ENCODE measurements around the gene PHLDA2.

PHLDA2 gene

DNA sequence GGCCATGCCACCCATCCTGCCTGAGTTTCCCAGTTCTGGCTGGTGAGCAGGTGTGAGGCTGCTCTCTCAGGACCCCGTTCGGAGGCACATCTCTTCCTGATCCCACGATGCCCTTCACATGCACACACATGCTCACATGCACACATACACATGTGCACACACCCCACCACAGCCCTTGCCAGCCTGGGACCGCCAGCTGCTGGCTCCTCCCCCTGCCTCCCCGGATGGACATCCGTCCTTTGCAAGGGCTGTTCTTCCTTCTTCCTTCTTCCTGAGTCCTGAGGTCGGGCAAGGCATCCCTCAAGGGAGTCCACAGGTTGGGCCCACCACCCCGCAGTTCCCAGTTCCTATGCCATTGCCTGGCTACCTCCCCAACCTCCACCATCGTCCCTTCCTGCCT, 33.2 kb downstream of the PHLDA2 start:
- no peak for DNase-seq

DNA sequence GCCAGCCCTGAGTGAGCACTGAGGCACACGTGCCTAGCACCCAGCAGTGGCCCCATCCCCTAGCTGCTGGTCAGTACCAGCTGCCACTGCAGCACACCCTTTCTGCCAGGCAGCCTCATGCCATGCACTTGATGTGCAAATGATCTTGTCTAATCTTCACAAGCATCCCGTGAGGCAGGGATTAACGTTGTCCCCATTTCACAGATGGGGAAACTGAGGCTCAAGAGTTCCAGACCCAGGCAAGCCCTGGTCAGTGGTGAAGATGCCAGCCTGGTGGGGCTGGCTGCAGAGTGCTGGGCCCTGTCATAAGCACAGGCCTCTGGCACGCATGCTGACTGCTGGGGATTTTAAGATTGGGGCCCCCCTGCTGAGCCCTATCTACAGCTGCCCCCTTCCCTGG, 35.3 kb downstream of the PHLDA2 start:
- DNase-seq: no peak

- DNase-seq: no peak
Measured at GRCh38 chr11:2892967-2893528, 36.2 kb downstream of the PHLDA2 start.

DNA sequence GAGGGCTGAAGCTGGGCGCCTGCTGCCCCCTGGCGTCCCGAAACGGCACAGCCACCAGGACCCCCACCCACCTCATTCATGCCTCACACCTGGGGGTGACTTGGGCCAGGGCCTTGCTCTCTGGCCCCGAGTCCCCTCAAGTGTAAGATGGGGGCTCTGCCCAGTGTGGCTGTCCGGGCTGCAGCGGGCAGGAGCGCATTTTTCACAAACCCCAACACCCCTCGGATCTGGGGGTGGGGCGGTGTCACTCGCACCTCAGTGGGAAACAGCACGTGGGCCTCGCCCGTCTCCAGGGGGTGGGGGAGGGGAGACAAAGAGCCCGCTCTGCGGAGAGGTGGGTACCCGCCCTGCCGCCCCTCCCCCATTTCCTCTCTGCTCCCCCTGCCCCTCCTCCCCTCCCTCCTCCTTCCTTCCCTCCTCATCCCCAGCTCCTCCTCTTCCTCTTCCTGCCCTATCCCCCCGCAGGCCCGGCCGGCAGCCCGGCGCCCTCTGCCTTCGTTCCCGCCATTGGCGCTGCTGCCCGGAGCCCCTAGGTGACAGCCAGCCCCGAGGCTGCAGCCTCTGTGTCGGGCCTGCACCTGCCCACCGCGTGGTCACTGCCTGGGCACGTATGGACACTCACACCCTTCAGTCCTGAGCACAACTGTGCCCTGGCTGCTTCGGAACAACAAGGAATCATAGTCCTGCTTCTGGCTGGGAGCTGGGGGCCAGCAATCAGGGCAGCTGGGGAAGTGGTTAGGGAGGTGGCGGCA, 36.8 kb downstream of the PHLDA2 start:
- peak; percentile 73 for DNase-seq

GRCh38 chr11:2891326-2892214, 37.6 kb downstream of the PHLDA2 start:
- peak; percentile 53 for DNase-seq

- DNase-seq: no peak
Measured at GRCh38 chr11:2890466-2891294, 38.5 kb downstream of the PHLDA2 start.

DNA sequence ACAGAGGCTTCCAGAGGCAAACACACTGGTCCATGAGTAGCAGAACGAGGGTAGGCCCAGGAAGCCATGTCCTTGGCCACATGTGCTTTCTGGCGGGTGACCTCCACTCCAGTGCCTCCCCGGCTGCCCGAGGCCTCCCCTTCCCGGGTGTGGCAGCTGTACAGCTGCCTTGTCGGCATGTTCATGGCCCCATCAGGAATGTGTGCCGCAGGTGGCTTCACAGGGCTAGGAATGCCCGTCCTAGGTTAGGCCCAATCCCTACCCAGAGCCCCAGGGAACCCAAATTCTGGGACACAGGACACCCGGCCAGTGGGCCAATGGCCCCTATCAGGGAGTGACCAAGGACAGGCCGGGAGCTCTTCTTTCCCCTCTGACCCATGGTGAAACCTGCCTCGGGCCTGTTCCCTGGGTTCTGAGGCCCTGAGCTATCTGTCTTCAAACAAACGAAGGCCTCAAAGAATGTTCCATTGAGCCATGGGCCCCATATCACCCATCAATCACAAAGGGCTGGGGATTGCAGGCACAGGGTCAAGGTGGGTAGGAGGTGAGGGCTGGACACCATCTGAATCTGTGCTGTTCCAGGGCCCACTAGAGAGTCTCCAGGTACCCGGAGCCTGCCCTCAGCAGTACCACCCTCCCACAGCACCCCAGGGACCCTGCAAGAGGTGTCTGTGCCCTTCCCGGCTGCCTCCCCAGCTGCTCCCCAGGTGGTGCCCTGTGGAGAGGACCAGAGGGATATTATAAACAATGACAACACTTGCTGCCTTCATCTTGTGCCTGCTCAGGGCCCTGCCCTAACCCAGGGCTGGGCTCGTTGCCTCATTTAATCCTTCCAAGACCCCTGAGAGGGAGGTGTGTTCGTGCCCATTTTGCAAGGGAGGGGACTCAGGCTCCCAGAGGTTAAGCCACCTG, 39.6 kb downstream of the PHLDA2 start:
- no peak for DNase-seq

GRCh38 chr11:2888266-2888968, 40.8 kb downstream of the PHLDA2 start:
- DNase-seq: peak; percentile 83

DNA sequence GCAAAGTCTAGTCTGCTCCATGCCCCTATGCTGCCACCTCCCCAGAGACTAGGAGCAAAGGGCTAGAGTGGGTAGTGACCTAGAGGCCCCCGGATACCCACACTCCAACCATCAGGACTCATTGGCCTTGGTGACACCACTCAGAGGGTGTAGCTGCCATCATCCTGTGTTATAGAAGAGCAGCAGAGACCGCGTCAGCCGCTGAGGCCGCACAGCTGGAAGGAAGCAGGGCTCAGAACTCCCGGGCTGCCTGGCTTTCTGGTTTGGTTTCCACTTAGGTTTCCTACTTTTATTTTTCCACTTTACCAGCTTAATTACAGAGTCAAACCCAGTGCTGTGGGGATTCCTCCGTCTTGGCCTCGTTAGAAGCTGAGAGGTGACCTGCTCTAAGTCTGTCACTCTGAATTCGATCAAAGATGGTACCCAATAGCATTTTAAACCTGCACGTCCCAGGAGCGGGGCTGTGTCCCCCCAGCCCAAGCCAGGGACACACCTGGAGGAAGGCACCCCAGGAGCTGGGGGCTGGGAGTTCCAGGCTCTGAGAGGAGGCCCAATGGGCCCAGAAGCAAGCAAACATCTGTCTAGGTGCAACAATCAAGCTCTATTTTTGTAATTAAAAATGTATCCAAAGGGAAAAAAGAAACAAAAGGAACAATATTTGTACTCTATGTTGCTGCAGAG, 41.6 kb downstream of the PHLDA2 start:
- DNase-seq: no peak

- DNase-seq: no peak
Measured at GRCh38 chr11:2886936-2887335, 42.3 kb downstream of the PHLDA2 start.

GRCh38 chr11:2886191-2886894, 42.9 kb downstream of the PHLDA2 start:
- DNase-seq: peak; percentile 45

GRCh38 chr11:2885678-2886081, 43.5 kb downstream of the PHLDA2 start, which contains the start of gene CDKN1C:
TSS of gene CDKN1C (minus strand) at chr11:2885775. CDS start at chr11:2885456, 319 bp downstream.
- peak; percentile 84 for DNase-seq

- peak; percentile 64 for DNase-seq
Measured at GRCh38 chr11:2885017-2885677, 44.1 kb downstream of the PHLDA2 start.

- DNase-seq: no peak
Measured at GRCh38 chr11:2883979-2884815, 45.0 kb downstream of the PHLDA2 start.

DNA sequence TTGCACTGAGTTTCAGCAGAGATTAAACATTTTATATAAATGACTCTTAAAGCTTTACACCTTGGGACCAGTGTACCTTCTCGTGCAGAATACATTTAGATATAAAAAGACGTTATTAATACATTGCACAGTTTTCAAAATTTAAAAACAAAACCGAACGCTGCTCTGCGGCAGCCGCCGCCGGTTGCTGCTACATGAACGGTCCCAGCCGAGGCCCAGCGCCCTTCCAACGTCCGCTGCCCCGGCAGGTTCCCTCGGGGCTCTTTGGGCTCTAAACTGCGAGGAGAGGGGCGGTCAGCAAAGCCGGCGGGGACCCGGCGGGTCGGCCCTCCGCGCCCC, 45.6 kb downstream of the PHLDA2 start:
- no peak for DNase-seq

- no peak for DNase-seq
Measured at GRCh38 chr11:2882396-2883110, 46.7 kb downstream of the PHLDA2 start.

DNA sequence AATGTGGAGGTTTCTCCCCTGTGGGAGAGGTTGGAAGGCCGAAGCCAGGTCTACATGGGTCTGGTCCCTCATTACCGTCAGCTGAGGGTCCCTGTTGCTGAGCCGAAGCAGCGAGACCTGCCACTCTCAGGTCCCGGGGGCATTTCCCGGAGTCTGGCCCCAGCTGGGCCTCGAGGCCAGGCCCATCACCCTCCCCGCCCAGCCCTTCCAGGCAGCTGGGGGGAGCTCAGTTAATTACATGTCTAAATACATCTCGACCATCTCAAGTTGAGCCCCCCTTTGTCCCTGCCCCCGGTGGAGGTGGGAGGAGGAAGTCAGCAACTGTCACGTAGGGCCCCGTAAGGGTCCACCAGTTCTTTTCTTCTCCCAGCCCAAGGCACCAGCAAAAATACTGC, 47.2 kb downstream of the PHLDA2 start:
- no peak for DNase-seq
